OCI-LY7 (cell line): ENCODE results near the gene PRSS33. TPM values are rescaled to one million over a fixed set of nuclear protein-coding genes. Genes with fewer than 3 reads are reported as not detected.

Experiments
- BruUV-seq: library from RNA; stranded (reverse); fragments of 400-500 nt; replicated peaks from 2 replicates; lab custom pipeline; 2021; lab: Mats Ljungman, UMichigan
- CTCF ChIA-PET: fragments of 300-600 bp; sonication (Branson Sonifier 250); formaldehyde crosslinking; loops from one replicate; lab custom pipeline; 2022; ENCODE audit warnings: antibody characterized with exemption; ENCODE audit not compliant: unreplicated experiment; lab: Charles Lee
- POLR2A ChIA-PET: fragments of 300-600 bp; sonication (Branson Sonifier 250); formaldehyde crosslinking; loops from one replicate; lab custom pipeline; 2022; ENCODE audit warnings: antibody characterized with exemption; lab: Charles Lee
- DNase-seq: peaks from one replicate; pipeline ENCODE4 v3.0.0-alpha.2; 2015; ENCODE audit warnings: low spot score
- H2AFZ ChIP-seq: fragments of 200-600 bp; sonication (generic), shearing (Covaris generic); 2 replicates; pipeline ENCODE4 v1.6.1; 2014; ENCODE audit warnings: mild to moderate bottlenecking, antibody characterized with exemption, low read length, moderate library complexity
- H3K27ac ChIP-seq: fragments of 200-600 bp; sonication (generic); 2 replicates; pipeline ENCODE4 v1.5.1; 2014; ENCODE audit warnings: mixed run types, low read depth, mild to moderate bottlenecking, moderate library complexity, low read length, inconsistent platforms; ENCODE audit not compliant: poor library complexity, severe bottlenecking
- H3K36me3 ChIP-seq: fragments of 200-600 bp; sonication (generic); 2 replicates; pipeline ENCODE4 v1.6.1; 2014; ENCODE audit warnings: mild to moderate bottlenecking, antibody characterized with exemption, low read length, moderate library complexity, mixed read lengths; ENCODE audit not compliant: insufficient read depth
- H3K4me1 ChIP-seq: fragments of 200-600 bp; sonication (generic); 2 replicates; pipeline ENCODE4 v1.5.1; 2014; ENCODE audit warnings: mild to moderate bottlenecking, low read length; ENCODE audit not compliant: insufficient read depth, poor library complexity, severe bottlenecking
- H3K4me2 ChIP-seq: fragments of 200-600 bp; sonication (generic); 2 replicates; pipeline ENCODE4 v1.6.1; 2014; ENCODE audit warnings: mild to moderate bottlenecking, low read length
- H3K4me3 ChIP-seq: fragments of 200-600 bp; sonication (generic); 2 replicates; pipeline ENCODE4 v1.5.1; 2014; ENCODE audit warnings: mild to moderate bottlenecking, low read depth, low read length; ENCODE audit not compliant: poor library complexity, severe bottlenecking
- H3K79me2 ChIP-seq: fragments of 200-600 bp; sonication (generic); 2 replicates; pipeline ENCODE4 v1.6.1; 2016; ENCODE audit warnings: low read depth, mild to moderate bottlenecking, low read length, moderate library complexity, mixed read lengths; ENCODE audit not compliant: insufficient read depth
- H3K9me2 ChIP-seq: fragments of 200-600 bp; sonication (generic); 2 replicates; pipeline ENCODE4 v1.6.1; 2016; ENCODE audit warnings: mild to moderate bottlenecking, low read length, mixed read lengths; ENCODE audit not compliant: insufficient read depth
- H3K9me3 ChIP-seq: fragments of 200-600 bp; sonication (generic); 2 replicates; pipeline ENCODE4 v1.6.1; 2014; ENCODE audit warnings: mild to moderate bottlenecking, mixed run types, low read length, mixed read lengths
- H4K20me1 ChIP-seq: fragments of 200-600 bp; sonication (generic); 2 replicates; pipeline ENCODE4 v1.6.1; 2014; ENCODE audit warnings: mild to moderate bottlenecking, antibody characterized with exemption, low read length, moderate library complexity, mixed read lengths; ENCODE audit not compliant: insufficient read depth
- CTCF ChIP-seq: fragments of 200-600 bp; sonication (generic); conservative IDR thresholded peaks from 2 replicates; pipeline ENCODE4 v1.5.1; 2014; ENCODE audit warnings: mild to moderate bottlenecking, antibody characterized with exemption, low read length, moderate library complexity, mixed read lengths
- EZH2phosphoT487 ChIP-seq: fragments of 200-600 bp; sonication (generic); IDR thresholded peaks from 2 replicates; pipeline ENCODE4 v1.6.1; 2018; ENCODE audit warnings: low read depth, borderline replicate concordance, mild to moderate bottlenecking, mixed run types, antibody characterized with exemption, low read length, moderate library complexity, mixed read lengths
- intact Hi-C: fragments of 100-400 bp; cut with micrococcal nuclease; formaldehyde crosslinking; loops from one replicate; pipeline ENCODE4 v1.10.0; 2022; ENCODE audit not compliant: unreplicated experiment
- total RNA-seq, 2 experiments: library from RNA; depleted of rRNA in 1 of 2; stranded (reverse); fragments of >200 nt in 1 of 2; shearing (Covaris generic) in 1 of 2; gene quantifications; 2 replicates each; pipeline ENCODE4 v1.2.3, GENCODE V29; 2014 to 2022

The PRSS33 gene
- total RNA-seq, 2 experiments from 2014 or later = not detected

DNA sequence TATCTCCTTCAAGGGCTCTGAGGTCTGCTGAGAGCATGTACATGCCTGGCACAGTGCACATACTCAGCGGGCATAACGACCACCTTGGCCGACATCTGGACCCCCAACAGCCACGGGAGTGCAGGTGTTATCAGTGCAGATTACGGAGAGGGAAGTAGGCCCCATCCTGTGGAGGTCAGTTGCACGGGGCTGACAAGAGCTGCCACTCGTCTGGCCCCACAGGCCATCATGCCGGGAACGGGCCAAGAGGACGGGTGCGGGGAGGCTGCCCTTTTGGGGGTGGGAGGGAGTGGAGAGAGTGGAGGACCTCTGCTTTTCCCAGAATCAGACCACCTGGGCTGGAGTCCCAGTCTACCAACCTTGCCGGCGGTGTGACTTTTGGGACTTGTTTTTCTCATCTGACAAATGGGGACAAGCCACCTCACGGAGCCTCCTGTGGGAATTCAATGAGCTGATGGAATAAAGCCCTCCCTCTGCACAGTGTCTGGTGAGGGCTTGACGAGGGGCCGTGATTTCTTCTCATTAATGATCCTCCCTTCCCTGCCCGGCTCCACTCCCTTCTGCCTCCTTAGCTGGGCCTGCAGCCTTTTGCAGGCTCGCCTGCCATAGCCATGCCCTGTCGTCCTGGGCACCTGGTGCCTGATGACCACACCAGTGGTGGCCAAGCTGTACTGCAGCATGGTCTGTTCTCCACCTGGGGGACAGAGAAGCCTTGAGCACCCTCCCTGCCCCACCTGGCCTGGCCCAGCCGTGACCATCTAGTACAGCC is 4.6 kb downstream of the PRSS33 start:
- Histone ChIP-seq H3K9me3 (no peaks in the 10 kb centered on the region), H3K9me2 (no peaks in the 10 kb centered on the region), H3K4me1 (peaks cover 7% of the 10 kb centered on the region), H3K27ac (no peak overlapping the region), H3K36me3 (no peaks in the 10 kb centered on the region), H3K4me2 (no peak overlapping the region), H2AFZ (no peak overlapping the region), H4K20me1 (no peaks in the 10 kb centered on the region), H3K79me2 (peaks cover 8% of the 10 kb centered on the region; the same call in 1 of the 2 replicates), H3K4me3 (no peak overlapping the region)
- DNase-seq = no peak
- intact Hi-C loops = no loop called here
- POLR2A ChIA-PET = no interaction called here
- TF ChIP-seq EZH2phosphoT487 = no peak
- no peak for TF ChIP-seq CTCF
- no TSS peak for BruUV-seq
- CTCF ChIA-PET = no interaction called here

DNA sequence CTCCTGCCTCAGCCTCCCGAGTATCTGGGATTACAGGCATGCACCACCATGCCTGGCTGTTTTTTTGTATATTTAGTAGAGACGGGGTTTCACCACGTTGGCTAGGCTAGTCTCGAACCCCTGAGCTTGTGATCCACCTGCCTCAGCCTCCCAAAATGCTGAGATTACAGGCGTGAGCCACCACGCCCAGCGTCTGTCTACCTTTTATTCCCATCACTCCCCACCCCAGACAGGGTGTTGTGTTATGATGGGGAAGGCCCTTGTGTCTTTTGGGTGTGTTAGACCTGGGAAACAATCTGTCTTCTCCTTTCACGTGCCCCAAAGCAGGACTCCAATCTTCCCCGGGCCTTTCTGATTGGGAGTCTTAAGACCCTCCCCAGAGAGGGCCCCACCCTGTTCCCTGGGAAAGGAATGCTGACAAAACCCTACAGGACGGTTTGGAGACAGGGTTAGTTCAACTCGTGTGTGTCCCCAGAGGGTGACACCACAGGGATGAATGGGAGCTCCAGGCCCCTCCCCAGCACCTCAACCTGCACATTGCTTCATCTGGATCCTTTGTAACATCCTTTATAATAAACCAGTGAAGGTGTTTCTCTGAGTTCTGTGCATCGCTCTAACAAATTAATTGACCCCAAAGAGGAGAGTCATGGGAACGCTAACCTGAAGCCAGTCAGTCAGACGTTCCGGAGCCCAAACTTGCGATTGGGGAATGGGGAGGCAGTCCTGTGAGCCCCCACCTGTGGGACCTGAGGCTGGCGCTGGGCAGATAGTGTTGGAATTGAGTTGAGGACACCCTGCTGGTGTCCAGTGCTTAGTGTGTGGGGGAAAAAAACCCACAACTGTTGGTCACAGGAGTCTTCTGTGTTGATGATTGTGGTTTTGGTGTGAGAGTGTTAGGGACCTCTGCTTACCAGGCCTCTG is 7.1 kb downstream of the PRSS33 start:
- no TSS peak for BruUV-seq
- no peaks in the 10 kb centered on the region for H3K9me2 ChIP-seq
- ChIA-PET POLR2A (interaction anchor here (0.6 to 0.9 kb wide), 2 partner anchors 16 kb away, joined by 3 to 4 read pairs; no protein-coding TSS in a partner anchor), CTCF (no interaction called here)
- no peak for TF ChIP-seq CTCF
- TF ChIP-seq EZH2phosphoT487 = no peak
- H3K4me3 ChIP-seq = no peak overlapping the region
- H3K4me2 ChIP-seq = no peak overlapping the region
- no peak overlapping the region for H3K27ac ChIP-seq
- H2AFZ ChIP-seq = no peak overlapping the region
- no peak for DNase-seq
- H4K20me1 ChIP-seq = peaks cover 10% of the 10 kb centered on the region; the same call in 1 of the 2 replicates
- peaks cover 6% of the 10 kb centered on the region; the same call in 1 of the 2 replicates for H3K36me3 ChIP-seq
- intact Hi-C loops = no loop called here
- peaks cover 26% of the 10 kb centered on the region for H3K79me2 ChIP-seq
- peaks cover 17% of the 10 kb centered on the region for H3K4me1 ChIP-seq
- no peaks in the 10 kb centered on the region for H3K9me3 ChIP-seq
